Keratinocyte (primary cell): ENCODE measurements around the gene RAB29. TPM values are rescaled to one million over a fixed set of nuclear protein-coding genes. Genes with fewer than 3 reads are reported as not detected.
A peak's percentile ranks its signal among the peaks of the same experiment; 100 is the strongest.
"Not testable (repeated sequence)": the region's sequence is repeated elsewhere in the genome, so short reads cannot be mapped to it uniquely, and the experiment has no call there.

Source experiments
- DNase-seq: peaks from one replicate; pipeline ENCODE4 v3.0.0-alpha.2; 2011; ENCODE audit warnings: low read depth, missing footprints, low spot score
- FAIRE-seq: peaks from 2 replicates; lab custom pipeline; 2011; peaks lifted over from hg19 to GRCh38; lab: Jason Lieb, UNC
- H2AFZ ChIP-seq: 2 replicates; pipeline ENCODE4 v1.6.0; 2012; ENCODE audit warnings: low read length, control low read depth, inconsistent platforms; ENCODE audit not compliant: control insufficient read depth
- H3K27ac ChIP-seq: 2 replicates; pipeline ENCODE4 v1.5.1; 2011; ENCODE audit warnings: low read length; ENCODE audit not compliant: control insufficient read depth, insufficient read depth
- H3K27me3 ChIP-seq: 3 replicates; pipeline ENCODE4 v1.6.0; 2011; ENCODE audit warnings: low read length; ENCODE audit not compliant: control insufficient read depth, insufficient read depth; ENCODE audit errors: extremely low read depth
- H3K36me3 ChIP-seq, 2 experiments: 2 replicates in 1 of 2; 3 replicates in 1 of 2; pipeline ENCODE4 v1.5.1; 2011; ENCODE audit warnings: low read length in 2 of 2, mild to moderate bottlenecking in 1 of 2; ENCODE audit not compliant: control insufficient read depth in 2 of 2, insufficient read depth in 2 of 2; ENCODE audit errors: extremely low read depth in 1 of 2
- H3K4me1 ChIP-seq: 3 replicates; pipeline ENCODE4 v1.5.1; 2011; ENCODE audit warnings: low read length; ENCODE audit not compliant: control insufficient read depth, insufficient read depth; ENCODE audit errors: extremely low read depth
- H3K4me2 ChIP-seq: 3 replicates; pipeline ENCODE4 v1.6.0; 2011; ENCODE audit warnings: low read depth, low read length; ENCODE audit not compliant: control insufficient read depth, insufficient read depth; ENCODE audit errors: extremely low read depth
- H3K4me3 ChIP-seq, 3 experiments: fragments of 200-600 bp in 1 of 3; sonication (generic) in 1 of 3; 2 replicates in 2 of 3; 3 replicates in 1 of 3; pipeline ENCODE4 v1.5.1; 2011 to 2016; ENCODE audit warnings: low read length in 3 of 3, mild to moderate bottlenecking in 3 of 3, control low read depth in 2 of 3, inconsistent platforms in 1 of 3, low read depth in 1 of 3, mixed read lengths in 1 of 3, mixed run types in 1 of 3, moderate library complexity in 1 of 3; ENCODE audit not compliant: control insufficient read depth in 2 of 3, insufficient read depth in 2 of 3; ENCODE audit errors: extremely low read depth in 1 of 3
- H3K79me2 ChIP-seq: 2 replicates; pipeline ENCODE4 v1.6.0; 2012; ENCODE audit warnings: low read length; ENCODE audit not compliant: control insufficient read depth, insufficient read depth
- H3K9ac ChIP-seq: 3 replicates; pipeline ENCODE4 v1.6.0; 2011; ENCODE audit warnings: low read length; ENCODE audit not compliant: control insufficient read depth, insufficient read depth; ENCODE audit errors: extremely low read depth
- H3K9me1 ChIP-seq: 3 replicates; pipeline ENCODE4 v1.6.0; 2011; ENCODE audit warnings: low read length; ENCODE audit not compliant: control insufficient read depth, insufficient read depth; ENCODE audit errors: extremely low read depth
- H3K9me3 ChIP-seq: 2 replicates; pipeline ENCODE4 v1.5.1; 2012; ENCODE audit warnings: low read depth, low read length; ENCODE audit not compliant: control insufficient read depth
- H4K20me1 ChIP-seq: 3 replicates; pipeline ENCODE4 v1.6.0; 2011; ENCODE audit warnings: low read length; ENCODE audit not compliant: control insufficient read depth, insufficient read depth; ENCODE audit errors: extremely low read depth
- CTCF ChIP-seq, 3 experiments: IDR thresholded peaks in 1 of 3; conservative IDR thresholded peaks in 1 of 3; optimal IDR thresholded peaks in 1 of 3; 2 replicates in 2 of 3; 3 replicates in 1 of 3; pipeline versions ENCODE3 to v1.5.1; 2011; ENCODE audit warnings: low read length in 3 of 3, mild to moderate bottlenecking in 3 of 3, moderate library complexity in 2 of 3, control low read depth in 1 of 3, inconsistent platforms in 1 of 3; ENCODE audit not compliant: insufficient read depth in 2 of 3; ENCODE audit errors: extremely low read depth in 1 of 3
- EZH2 ChIP-seq: IDR thresholded peaks from one replicate; pipeline ENCODE4 v1.6.1; 2012; ENCODE audit warnings: inconsistent platforms, mild to moderate bottlenecking, low read length, moderate library complexity
- dilution Hi-C: fragments of 300-500 bp; cut with MboI; formaldehyde crosslinking; loops from one replicate; pipeline ENCODE4 v1.7.0; 2020; ENCODE audit warnings: low sequenced_read_pairs; ENCODE audit not compliant: extremely low pct_ligation_motif_present
- polyA minus RNA-seq, 3 experiments: library from RNA; depleted of rRNA, polyadenylated mRNA; stranded (reverse); fragments of >200 nt; gene quantifications; 1 replicate in 1 of 3; 2 replicates in 1 of 3; 3 replicates in 1 of 3; pipeline ENCODE4 v1.2.3, GENCODE V29; 2011
- polyA plus RNA-seq, 5 experiments: library from polyadenylated mRNA; depleted of rRNA in 3 of 5; stranded (reverse) in 3 of 5; stranded (forward) in 1 of 5; unstranded in 1 of 5; fragments of >200 nt; gene quantifications; 1 replicate in 1 of 5; 2 replicates in 3 of 5; 3 replicates in 1 of 5; pipeline versions ENCODE4 v1.2.1 to v1.2.3, GENCODE V29; 2011 to 2012; ENCODE audit warnings: missing spikeins in 2 of 5, low read depth in 1 of 5, low replicate concordance in 1 of 5

RAB29 gene
- polyA plus RNA-seq (26.7 to 28.0 TPM (median 27.3 TPM) in 3 replicates), polyA minus RNA-seq (16.1 to 17.9 TPM (median 17.0 TPM) in 3 replicates)
- polyA plus RNA-seq (2011; ENCODE audit: low read depth): 6.2 TPM
- 23.7 and 28.5 TPM in 2 replicates for polyA plus RNA-seq (2011; cell fraction: cytosol; rRNA removed)
- 28.4 and 29.1 TPM in 2 replicates for polyA plus RNA-seq (2011; cell fraction: nucleus; rRNA removed)
- polyA plus RNA-seq (2012; ENCODE audit: low replicate concordance): 12.5 and 27.2 TPM in 2 replicates
- polyA minus RNA-seq (2011; cell fraction: cytosol; rRNA and poly(A)+ RNA removed): 21.7 TPM
- 10.8 and 17.6 TPM in 2 replicates for polyA minus RNA-seq (2011; cell fraction: nucleus; rRNA and poly(A)+ RNA removed)

- H3K4me3 ChIP-seq: peak within 1 kb of the TSS; percentile 78 to 96 (median 81)
- no peaks in the 10 kb centered on the region for H3K9me3 ChIP-seq
- FAIRE-seq (peak; percentile 36), DNase-seq (no peak)
- no peaks in the 10 kb centered on the region for H3K27me3 ChIP-seq
- H3K79me2 ChIP-seq: peaks cover 1% of the 10 kb centered on the region
- H2AFZ ChIP-seq: peak within 1 kb of the TSS; percentile 87
- peak within 1 kb of the TSS; percentile 48 for H3K27ac ChIP-seq
- peaks cover 7% of the 10 kb centered on the region for H3K4me1 ChIP-seq
- H3K9me1 ChIP-seq: no peaks in the 10 kb centered on the region
- no peak for TF ChIP-seq EZH2
- TF ChIP-seq CTCF (optimal IDR thresholded peaks at IDR 0.05 in 1 of 3, IDR thresholded peaks at IDR 0.05 in 1 of 3, conservative IDR thresholded peaks at IDR 0.05 in 1 of 3; ENCODE audit: extremely low read depth in 1 of 3, insufficient read depth in 2 of 3, low read length in 3 of 3): no peak
- dilution Hi-C loops: no loop called here
- peaks cover under 1 to 6% of the 10 kb centered on the region in 2 experiments for H3K36me3 ChIP-seq
- no peaks in the 10 kb centered on the region for H4K20me1 ChIP-seq
- H3K4me2 ChIP-seq: peak within 1 kb of the TSS; percentile 96
- peak within 1 kb of the TSS; percentile 83 for H3K9ac ChIP-seq
These were observed at the start of gene RAB29 for GRCh38 chr1:205775015-205775716. Gene RAB29, minus strand, starts transcription at chr1:205775482. Its CDS starts 526 bp downstream, at chr1:205774956.

GRCh38 chr1:205824180-205824579, 48.9 kb upstream of the RAB29 start:
- Histone ChIP-seq H3K4me3 (no peak overlapping the region), H3K36me3 (no peaks in the 10 kb centered on the region), H3K4me1 (no peaks in the 10 kb centered on the region), H3K9ac (no peak overlapping the region), H2AFZ (no peak overlapping the region), H3K27ac (no peak overlapping the region), H3K9me3 (no peaks in the 10 kb centered on the region), H3K27me3 (peaks cover 7% of the 10 kb centered on the region), H4K20me1 (no peaks in the 10 kb centered on the region), H3K79me2 (no peaks in the 10 kb centered on the region), H3K4me2 (no peak overlapping the region), H3K9me1 (no peaks in the 10 kb centered on the region)
- FAIRE-seq (no peak), DNase-seq (no peak)
- dilution Hi-C loops: no loop called here
- TF ChIP-seq EZH2 (no peak), CTCF (optimal IDR thresholded peaks at IDR 0.05 in 1 of 3, IDR thresholded peaks at IDR 0.05 in 1 of 3, conservative IDR thresholded peaks at IDR 0.05 in 1 of 3; ENCODE audit: extremely low read depth in 1 of 3, insufficient read depth in 2 of 3, low read length in 3 of 3) (peak in 1 of 3 experiments; percentile 0)

- H3K27me3 ChIP-seq, H3K9me3 ChIP-seq, H3K27ac ChIP-seq, DNase-seq, H3K36me3 ChIP-seq, H4K20me1 ChIP-seq, H3K9ac ChIP-seq, H3K4me2 ChIP-seq, H2AFZ ChIP-seq, H3K4me1 ChIP-seq, H3K79me2 ChIP-seq, H3K4me3 ChIP-seq, dilution Hi-C loops, FAIRE-seq, H3K9me1 ChIP-seq: not testable (repeated sequence)
These were observed 48.0 kb upstream of the RAB29 start for GRCh38 chr1:205823260-205823659.
